ENCODE data around the gene TVP23C. TPM values are rescaled to one million over a fixed set of nuclear protein-coding genes. Genes with fewer than 3 reads are reported as not detected.

Gene TVP23C
- total RNA-seq, 2 donors from 2014 or later, result 9.7 to 18.4 TPM

Other genes with a start within 250 kb of the TVP23C start
- under 1 TPM in 1 of 2 donors, not detected in 1; 0.69 TPM for gene TEKT3, start 221.9 kb downstream of the TVP23C start, total RNA-seq
- gene CDRT4, start 95.9 kb downstream of the TVP23C start, total RNA-seq, result 1 to 10 TPM; 5.8 to 8.0 TPM
- under 1 TPM; 0.58 to 0.77 TPM for gene FBXW10B, start 56.2 kb upstream of the TVP23C start, total RNA-seq
- gene TRIM16, start 120.8 kb upstream of the TVP23C start, total RNA-seq, result 10 to 100 TPM; 13.9 to 20.4 TPM
- gene ZNF286A, start 136.3 kb upstream of the TVP23C start, total RNA-seq, result 10 to 100 TPM; 22.3 to 35.8 TPM
- 1 to 10 TPM in 1 of 2 donors, not detected in 1; 1.5 TPM for gene TBC1D26, start 168.8 kb upstream of the TVP23C start, total RNA-seq